ENCODE results near the gene CPED1. TPM values are rescaled to one million over a fixed set of nuclear protein-coding genes. Genes with fewer than 3 reads are reported as not detected.

The CPED1 gene
- total and polyA plus RNA-seq, 7 experiments from 2014 or later: 0.10 to 4.5 (median 0.40) TPM; not detected in 2

- ChIA-PET CTCF (no interaction called here), POLR2A (no interaction called here)
- ATAC-seq: no peak
- no peaks in the 10 kb centered on the region for H3K9me3 ChIP-seq (ENCODE audit: control insufficient read depth in 2 of 3, low read length in 3 of 3)
- H3K4me1 Mint-ChIP-seq: peaks cover 0 to 2% (median 0%) of the 10 kb centered on the region in 7 donors
- no peak overlapping the region for H3K4me3 Mint-ChIP-seq
- no peak for DNase-seq
- no peak overlapping the region for H3K27ac ChIP-seq (ENCODE audit: low read depth, low read length)
- peaks cover 6 to 18% (median 14%) of the 10 kb centered on the region in 5 donors for H3K27me3 Mint-ChIP-seq
- H3K9me3 Mint-ChIP-seq: peaks cover 0 to 6% (median 0%) of the 10 kb centered on the region in 11 donors
- H3K27me3 ChIP-seq (ENCODE audit: control insufficient read depth in 2 of 2, insufficient read depth in 2 of 2, low read length in 2 of 2): peaks cover 0 to 4% of the 10 kb centered on the region in 2 donors
- no peaks in the 10 kb centered on the region for H3K36me3 ChIP-seq (ENCODE audit: control insufficient read depth in 2 of 3, insufficient read depth in 3 of 3, low read length in 3 of 3)
- peak overlapping the region in 1 of 9 donors; percentile 59 for H3K27ac Mint-ChIP-seq
- intact Hi-C loops (cut with micrococcal nuclease): no loop called here
- H3K4me3 ChIP-seq (ENCODE audit: low read length): no peak overlapping the region
- H3K4me1 ChIP-seq (ENCODE audit: control insufficient read depth in 2 of 2, insufficient read depth in 2 of 2, low read length in 2 of 2): no peaks in the 10 kb centered on the region
- H3K36me3 Mint-ChIP-seq: no peaks in the 10 kb centered on the region
Observed at GRCh38 chr7:121026159-121026558, 37.6 kb downstream of the CPED1 start.

- peaks cover 0 to 4% of the 10 kb centered on the region in 2 donors for H3K27me3 ChIP-seq (ENCODE audit: control insufficient read depth in 2 of 2, insufficient read depth in 2 of 2, low read length in 2 of 2)
- ChIA-PET POLR2A (no interaction called here), CTCF (interaction anchor here (0.7 kb wide), 1 partner anchor 215 kb away, joined by 3 read pairs; no protein-coding TSS in a partner anchor)
- Mint-ChIP-seq H3K27me3 (peaks cover 6 to 18% (median 14%) of the 10 kb centered on the region in 5 donors), H3K9me3 (peaks cover 0 to 6% (median 0%) of the 10 kb centered on the region in 11 donors), H3K4me1 (peaks cover 0 to 2% (median 0%) of the 10 kb centered on the region in 7 donors), H3K36me3 (no peaks in the 10 kb centered on the region), H3K27ac (no peak overlapping the region), H3K4me3 (no peak overlapping the region)
- no peaks in the 10 kb centered on the region for H3K9me3 ChIP-seq (ENCODE audit: control insufficient read depth in 2 of 3, low read length in 3 of 3)
- intact Hi-C loops (cut with micrococcal nuclease): no loop called here
- no peak for ATAC-seq
- H3K36me3 ChIP-seq (ENCODE audit: control insufficient read depth in 2 of 3, insufficient read depth in 3 of 3, low read length in 3 of 3): no peaks in the 10 kb centered on the region
- no peak overlapping the region for H3K4me3 ChIP-seq (ENCODE audit: low read length)
- no peaks in the 10 kb centered on the region for H3K4me1 ChIP-seq (ENCODE audit: control insufficient read depth in 2 of 2, insufficient read depth in 2 of 2, low read length in 2 of 2)
- no peak overlapping the region for H3K27ac ChIP-seq (ENCODE audit: low read depth, low read length)
- DNase-seq: no peak
Observed at GRCh38 chr7:121026577-121027111, 38.1 kb downstream of the CPED1 start.

- DNase-seq: no peak
- CTCF ChIA-PET: no interaction called here
Observed at GRCh38 chr7:121027761-121028669, 39.5 kb downstream of the CPED1 start.

GRCh38 chr7:121029302-121029701, 40.8 kb downstream of the CPED1 start:
- no peak overlapping the region for H3K4me3 ChIP-seq (ENCODE audit: low read length)
- H3K36me3 ChIP-seq (ENCODE audit: control insufficient read depth in 2 of 3, insufficient read depth in 3 of 3, low read length in 3 of 3): no peaks in the 10 kb centered on the region
- no peaks in the 10 kb centered on the region for H3K9me3 ChIP-seq (ENCODE audit: control insufficient read depth in 2 of 3, low read length in 3 of 3)
- no peak overlapping the region for H3K27ac ChIP-seq (ENCODE audit: low read depth, low read length)
- H3K27me3 Mint-ChIP-seq: peaks cover 6 to 18% (median 8%) of the 10 kb centered on the region in 5 donors
- no peak overlapping the region for H3K27ac Mint-ChIP-seq
- H3K9me3 Mint-ChIP-seq: peaks cover 0 to 6% (median 0%) of the 10 kb centered on the region in 11 donors
- ChIA-PET CTCF (no interaction called here), POLR2A (no interaction called here)
- ATAC-seq (no peak), DNase-seq (no peak)
- H3K4me3 Mint-ChIP-seq: no peak overlapping the region
- no peaks in the 10 kb centered on the region for H3K36me3 Mint-ChIP-seq
- H3K4me1 ChIP-seq (ENCODE audit: control insufficient read depth in 2 of 2, insufficient read depth in 2 of 2, low read length in 2 of 2): no peaks in the 10 kb centered on the region
- no peaks in the 10 kb centered on the region for H3K27me3 ChIP-seq (ENCODE audit: control insufficient read depth in 2 of 2, insufficient read depth in 2 of 2, low read length in 2 of 2)
- H3K4me1 Mint-ChIP-seq: peaks cover 0 to 2% (median 0%) of the 10 kb centered on the region in 7 donors
- intact Hi-C loops (cut with micrococcal nuclease): no loop called here

More at GRCh38 chr7:121027761-121028669, 39.5 kb downstream of the CPED1 start:
- intact Hi-C loops (cut with micrococcal nuclease): no loop called here
- H3K27ac Mint-ChIP-seq: no peak overlapping the region
- no peaks in the 10 kb centered on the region for H3K4me1 ChIP-seq (ENCODE audit: control insufficient read depth in 2 of 2, insufficient read depth in 2 of 2, low read length in 2 of 2)
- no peaks in the 10 kb centered on the region for H3K9me3 ChIP-seq (ENCODE audit: control insufficient read depth in 2 of 3, low read length in 3 of 3)
- H3K36me3 ChIP-seq (ENCODE audit: control insufficient read depth in 2 of 3, insufficient read depth in 3 of 3, low read length in 3 of 3): no peaks in the 10 kb centered on the region
- H3K4me1 Mint-ChIP-seq: peaks cover 0 to 2% (median 0%) of the 10 kb centered on the region in 7 donors
- no peak overlapping the region for H3K27ac ChIP-seq (ENCODE audit: low read depth, low read length)
- peaks cover 0 to 6% (median 0%) of the 10 kb centered on the region in 11 donors for H3K9me3 Mint-ChIP-seq
- peaks cover 0 to 3% of the 10 kb centered on the region in 2 donors for H3K27me3 ChIP-seq (ENCODE audit: control insufficient read depth in 2 of 2, insufficient read depth in 2 of 2, low read length in 2 of 2)
- no peak overlapping the region for H3K4me3 ChIP-seq (ENCODE audit: low read length)
- ATAC-seq: no peak
- H3K36me3 Mint-ChIP-seq: no peaks in the 10 kb centered on the region
- peaks cover 6 to 18% (median 15%) of the 10 kb centered on the region in 5 donors for H3K27me3 Mint-ChIP-seq
- POLR2A ChIA-PET: no interaction called here
- no peak overlapping the region for H3K4me3 Mint-ChIP-seq

- Histone ChIP-seq H3K36me3 (ENCODE audit: control insufficient read depth in 2 of 3, insufficient read depth in 3 of 3, low read length in 3 of 3) (no peaks in the 10 kb centered on the region), H3K4me3 (ENCODE audit: low read length) (no peak overlapping the region), H3K27ac (ENCODE audit: low read depth, low read length) (no peak overlapping the region), H3K4me1 (ENCODE audit: control insufficient read depth in 2 of 2, insufficient read depth in 2 of 2, low read length in 2 of 2) (no peaks in the 10 kb centered on the region), H3K9me3 (ENCODE audit: control insufficient read depth in 2 of 3, low read length in 3 of 3) (no peaks in the 10 kb centered on the region), H3K27me3 (ENCODE audit: control insufficient read depth in 2 of 2, insufficient read depth in 2 of 2, low read length in 2 of 2) (no peaks in the 10 kb centered on the region)
- H3K27me3 Mint-ChIP-seq: peaks cover 6 to 17% (median 8%) of the 10 kb centered on the region in 5 donors
- H3K4me1 Mint-ChIP-seq: peaks cover 0 to 2% (median 0%) of the 10 kb centered on the region in 7 donors
- no peak overlapping the region for H3K27ac Mint-ChIP-seq
- CTCF ChIA-PET: no interaction called here
- ATAC-seq: no peak
- H3K4me3 Mint-ChIP-seq: no peak overlapping the region
- no peak for DNase-seq
- H3K36me3 Mint-ChIP-seq: no peaks in the 10 kb centered on the region
- H3K9me3 Mint-ChIP-seq: peaks cover 0 to 6% (median 0%) of the 10 kb centered on the region in 11 donors
- POLR2A ChIA-PET: no interaction called here
- intact Hi-C loops (cut with micrococcal nuclease): no loop called here
Observed at GRCh38 chr7:121030308-121030707, 41.8 kb downstream of the CPED1 start.

- ChIA-PET POLR2A (interaction anchor here (0.6 kb wide), 1 partner anchor 232 kb away, joined by 3 read pairs; no protein-coding TSS in a partner anchor), CTCF (no interaction called here)
- intact Hi-C loops (cut with micrococcal nuclease): no loop called here
- Mint-ChIP-seq H3K27ac (no peak overlapping the region), H3K4me1 (no peaks in the 10 kb centered on the region), H3K27me3 (peaks cover 0 to 8% (median 3%) of the 10 kb centered on the region in 5 donors), H3K9me3 (no peaks in the 10 kb centered on the region), H3K4me3 (no peak overlapping the region), H3K36me3 (no peaks in the 10 kb centered on the region)
- Histone ChIP-seq H3K27me3 (ENCODE audit: control insufficient read depth in 2 of 2, insufficient read depth in 2 of 2, low read length in 2 of 2) (no peaks in the 10 kb centered on the region), H3K9me3 (ENCODE audit: control insufficient read depth in 2 of 3, low read length in 3 of 3) (no peaks in the 10 kb centered on the region), H3K27ac (ENCODE audit: low read depth, low read length) (no peak overlapping the region), H3K4me1 (ENCODE audit: control insufficient read depth in 2 of 2, insufficient read depth in 2 of 2, low read length in 2 of 2) (no peaks in the 10 kb centered on the region), H3K36me3 (ENCODE audit: control insufficient read depth in 2 of 3, insufficient read depth in 3 of 3, low read length in 3 of 3) (no peaks in the 10 kb centered on the region), H3K4me3 (ENCODE audit: low read length) (no peak overlapping the region)
- DNase-seq (no peak), ATAC-seq (no peak)
Observed at GRCh38 chr7:121032645-121033460, 44.3 kb downstream of the CPED1 start.
